H9 (cell line): Measurements from ENCODE around the gene ATPAF1. TPM values are rescaled to one million over a fixed set of nuclear protein-coding genes. Genes with fewer than 3 reads are reported as not detected.

ENCODE experiments used
- DNase-seq: peaks from one replicate; pipeline ENCODE4 v3.0.0-alpha.2; 2017
- H2AFZ ChIP-seq: one replicate; pipeline ENCODE4 v1.6.1; 2013; ENCODE audit warnings: mild to moderate bottlenecking, low read length, control low read depth, moderate library complexity
- H2AK5ac ChIP-seq: 2 replicates; pipeline ENCODE4 v1.6.1; 2013; ENCODE audit warnings: low read length, control low read depth, mixed read lengths; ENCODE audit not compliant: insufficient read length
- H2BK120ac ChIP-seq: one replicate; pipeline ENCODE4 v1.6.1; 2013; ENCODE audit warnings: low read depth, mild to moderate bottlenecking, low read length, control low read depth, inconsistent platforms; ENCODE audit not compliant: poor library complexity, severe bottlenecking
- H2BK12ac ChIP-seq: 2 replicates; pipeline ENCODE4 v1.6.1; 2013; ENCODE audit warnings: low read length, control low read depth, mixed read lengths, low read depth; ENCODE audit not compliant: insufficient read length
- H2BK15ac ChIP-seq: 2 replicates; pipeline ENCODE4 v1.6.1; 2013; ENCODE audit warnings: low read depth, low read length, control low read depth
- H2BK20ac ChIP-seq: one replicate; pipeline ENCODE4 v1.6.1; 2013; ENCODE audit warnings: low read depth, mild to moderate bottlenecking, low read length, control low read depth, inconsistent platforms; ENCODE audit not compliant: poor library complexity, severe bottlenecking
- H2BK5ac ChIP-seq: 2 replicates; pipeline ENCODE4 v1.6.1; 2013; ENCODE audit warnings: low read length, control low read depth, mixed read lengths; ENCODE audit not compliant: insufficient read length
- H3K14ac ChIP-seq: 2 replicates; pipeline ENCODE4 v1.6.1; 2013; ENCODE audit warnings: low read length, control low read depth; ENCODE audit not compliant: insufficient read depth
- H3K18ac ChIP-seq: 2 replicates; pipeline ENCODE4 v1.6.1; 2013; ENCODE audit warnings: low read depth, mild to moderate bottlenecking, mixed read lengths, low read length, control low read depth; ENCODE audit not compliant: insufficient read length
- H3K23ac ChIP-seq: 2 replicates; pipeline ENCODE4 v1.6.1; 2013; ENCODE audit warnings: low read length, control low read depth, mixed read lengths, low read depth; ENCODE audit not compliant: insufficient read length
- H3K23me2 ChIP-seq: 2 replicates; pipeline ENCODE4 v1.6.1; 2013; ENCODE audit warnings: low read depth, mild to moderate bottlenecking, mixed read lengths, low read length, control low read depth; ENCODE audit not compliant: insufficient read length, poor library complexity, severe bottlenecking
- H3K27ac ChIP-seq: 2 replicates; pipeline ENCODE4 v1.5.1; 2013; ENCODE audit warnings: low read length, control low read depth, mixed read lengths, low read depth; ENCODE audit not compliant: insufficient read length
- H3K27me3 ChIP-seq: 2 replicates; pipeline ENCODE4 v1.6.1; 2013; ENCODE audit warnings: low read length, control low read depth, inconsistent platforms; ENCODE audit not compliant: insufficient read depth
- H3K4ac ChIP-seq: 2 replicates; pipeline ENCODE4 v1.6.1; 2013; ENCODE audit warnings: low read depth, mild to moderate bottlenecking, control low read depth, inconsistent platforms, low read length, moderate library complexity
- H3K4me1 ChIP-seq: 2 replicates; pipeline ENCODE4 v1.6.1; 2013; ENCODE audit warnings: low read length, control low read depth, inconsistent platforms; ENCODE audit not compliant: insufficient read depth
- H3K4me2 ChIP-seq: 2 replicates; pipeline ENCODE4 v1.6.1; 2013; ENCODE audit warnings: low read length, control low read depth, mixed read lengths; ENCODE audit not compliant: insufficient read length, insufficient read depth
- H3K56ac ChIP-seq: 2 replicates; pipeline ENCODE4 v1.6.1; 2013; ENCODE audit warnings: low read depth, mild to moderate bottlenecking, mixed read lengths, low read length, control low read depth; ENCODE audit not compliant: insufficient read length
- H3K79me1 ChIP-seq: 2 replicates; pipeline ENCODE4 v1.6.1; 2013; ENCODE audit warnings: low read depth, mild to moderate bottlenecking, moderate library complexity, low read length, control low read depth, inconsistent platforms; ENCODE audit not compliant: insufficient read depth, poor library complexity, severe bottlenecking
- H3K79me2 ChIP-seq: 2 replicates; pipeline ENCODE4 v1.6.1; 2013; ENCODE audit warnings: low read length, control low read depth, inconsistent platforms; ENCODE audit not compliant: insufficient read depth
- H3K9ac ChIP-seq: 2 replicates; pipeline ENCODE4 v1.6.1; 2013; ENCODE audit warnings: low read length, control low read depth, mixed read lengths; ENCODE audit not compliant: insufficient read length; ENCODE audit errors: extremely low read depth
- H3K9me3 ChIP-seq: one replicate; pipeline ENCODE4 v1.6.1; 2013; ENCODE audit warnings: low read depth, low read length, inconsistent platforms; ENCODE audit not compliant: control insufficient read depth
- H3T11ph ChIP-seq: one replicate; pipeline ENCODE4 v1.6.1; 2013; ENCODE audit warnings: mild to moderate bottlenecking, low read length, control low read depth, inconsistent platforms
- H4K20me1 ChIP-seq: one replicate; pipeline ENCODE4 v1.6.1; 2013; ENCODE audit not compliant: control insufficient read depth, insufficient read length, insufficient read depth
- H4K5ac ChIP-seq: 2 replicates; pipeline ENCODE4 v1.6.1; 2013; ENCODE audit warnings: low read depth, mild to moderate bottlenecking, mixed read lengths, low read length, control low read depth; ENCODE audit not compliant: insufficient read length
- H4K8ac ChIP-seq: replicated peaks from 2 replicates; pipeline ENCODE4 v1.6.1; 2013; ENCODE audit warnings: low read length, control low read depth, mixed read lengths, low read depth; ENCODE audit not compliant: insufficient read length
- H4K91ac ChIP-seq: 2 replicates; pipeline ENCODE4 v1.6.1; 2013; ENCODE audit warnings: low read depth, mild to moderate bottlenecking, moderate library complexity, mixed read lengths, low read length, control low read depth; ENCODE audit not compliant: insufficient read length
- H3K27ac Mint-ChIP-seq, 3 experiments: 2 replicates in 2 of 3; 3 replicates in 1 of 3; pipeline ENCODE4 v1.8.0; 2020 to 2021; ENCODE audit warnings: mixed read lengths in 3 of 3, mild to moderate bottlenecking in 1 of 3, moderate library complexity in 1 of 3
- H3K27me3 Mint-ChIP-seq: 2 replicates; pipeline ENCODE4 v1.8.0; 2021; ENCODE audit warnings: low read depth, mild to moderate bottlenecking, moderate library complexity, mixed read lengths
- H3K36me3 Mint-ChIP-seq, 3 experiments: 2 replicates in 2 of 3; 3 replicates in 1 of 3; pipeline ENCODE4 v1.8.0; 2020 to 2021; ENCODE audit warnings: low read depth in 3 of 3, mixed read lengths in 3 of 3; ENCODE audit not compliant: insufficient read depth in 1 of 3
- H3K4me1 Mint-ChIP-seq, 2 experiments: 2 replicates each; pipeline ENCODE4 v1.8.0; 2020; ENCODE audit warnings: mixed read lengths in 2 of 2
- H3K4me3 Mint-ChIP-seq, 2 experiments: 2 replicates in 1 of 2; 3 replicates in 1 of 2; pipeline ENCODE4 v1.8.0; 2020 to 2021; ENCODE audit warnings: mild to moderate bottlenecking in 2 of 2, mixed read lengths in 2 of 2, moderate library complexity in 1 of 2
- H3K9me3 Mint-ChIP-seq, 2 experiments: 2 replicates in 1 of 2; 3 replicates in 1 of 2; pipeline ENCODE4 v1.8.0; 2020; ENCODE audit warnings: mild to moderate bottlenecking in 2 of 2, mixed read lengths in 2 of 2, moderate library complexity in 1 of 2
- WGBS: extraction: QIAGEN DNeasy Blood & Tissue Kit; methylation state at CpG from one replicate; pipeline ENCODE4 v1.1.7; 2013; ENCODE audit warnings: missing lambda C conversion rate, low lambda C conversion rate, mixed read lengths; ENCODE audit not compliant: insufficient read length; ENCODE audit errors: extremely low coverage; 5-methylcytosine and 5-hydroxymethylcytosine counted together
- total RNA-seq: library from RNA; stranded (reverse); gene quantifications from 2 replicates; pipeline ENCODE4 v1.2.1, GENCODE V29; 2021
- TF ChIP-seq, protein P1 (sequence below): fragments of 200-600 bp; sonication (generic); conservative IDR thresholded peaks from 3 replicates; pipeline ENCODE4 v1.8.0; 2021; ENCODE audit warnings: antibody characterized with exemption, mild to moderate bottlenecking

ATPAF1 gene
- total RNA-seq, 1 experiment from 2014 or later, result 57.3 TPM

DNA sequence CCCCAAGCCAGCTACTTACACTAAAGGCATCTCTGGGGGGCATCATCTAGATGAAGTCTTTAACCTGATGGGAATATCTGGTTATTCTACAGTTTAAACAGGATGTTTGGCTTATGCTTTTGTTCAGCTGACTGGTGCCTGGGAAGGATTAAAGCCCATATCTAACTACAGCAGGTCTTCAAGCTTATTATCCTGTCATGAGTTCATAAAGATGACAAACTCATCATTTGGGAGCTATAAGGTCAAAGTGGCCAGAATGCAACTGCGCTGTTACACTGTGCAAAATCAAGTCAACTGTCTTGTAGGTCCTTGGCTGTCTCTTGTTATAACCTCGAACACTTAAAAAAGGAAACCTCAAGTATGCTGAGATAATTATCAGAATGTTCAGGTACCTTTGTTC is 33.0 kb downstream of the ATPAF1 start:
- H3K79me1 ChIP-seq, result no peaks in the 10 kb centered on the region
- no peaks in the 10 kb centered on the region for H3K9me3 ChIP-seq
- no peaks in the 10 kb centered on the region for H3K4me1 ChIP-seq
- TF ChIP-seq, protein P1, sequence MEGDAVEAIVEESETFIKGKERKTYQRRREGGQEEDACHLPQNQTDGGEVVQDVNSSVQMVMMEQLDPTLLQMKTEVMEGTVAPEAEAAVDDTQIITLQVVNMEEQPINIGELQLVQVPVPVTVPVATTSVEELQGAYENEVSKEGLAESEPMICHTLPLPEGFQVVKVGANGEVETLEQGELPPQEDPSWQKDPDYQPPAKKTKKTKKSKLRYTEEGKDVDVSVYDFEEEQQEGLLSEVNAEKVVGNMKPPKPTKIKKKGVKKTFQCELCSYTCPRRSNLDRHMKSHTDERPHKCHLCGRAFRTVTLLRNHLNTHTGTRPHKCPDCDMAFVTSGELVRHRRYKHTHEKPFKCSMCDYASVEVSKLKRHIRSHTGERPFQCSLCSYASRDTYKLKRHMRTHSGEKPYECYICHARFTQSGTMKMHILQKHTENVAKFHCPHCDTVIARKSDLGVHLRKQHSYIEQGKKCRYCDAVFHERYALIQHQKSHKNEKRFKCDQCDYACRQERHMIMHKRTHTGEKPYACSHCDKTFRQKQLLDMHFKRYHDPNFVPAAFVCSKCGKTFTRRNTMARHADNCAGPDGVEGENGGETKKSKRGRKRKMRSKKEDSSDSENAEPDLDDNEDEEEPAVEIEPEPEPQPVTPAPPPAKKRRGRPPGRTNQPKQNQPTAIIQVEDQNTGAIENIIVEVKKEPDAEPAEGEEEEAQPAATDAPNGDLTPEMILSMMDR, result no peak
- H3K4ac ChIP-seq, result no peak overlapping the region
- H3K9ac ChIP-seq, result no peak overlapping the region
- no peak overlapping the region for H2BK5ac ChIP-seq
- H3K23ac ChIP-seq, result no peak overlapping the region
- no peak overlapping the region for H2BK20ac ChIP-seq
- H3K36me3 Mint-ChIP-seq, result peaks cover 2 to 28% (median 25%) of the 10 kb centered on the region in 3 experiments; a peak in 6 of 7 replicates
- no peak overlapping the region for H4K91ac ChIP-seq
- no peak overlapping the region for H2AK5ac ChIP-seq
- WGBS, result no CpG with 5 or more reads among the region's 2 CpGs
- H3K27me3 ChIP-seq, result no peaks in the 10 kb centered on the region
- no peak overlapping the region for H3K18ac ChIP-seq
- H3K56ac ChIP-seq, result peak overlapping the region; percentile 51
- H4K5ac ChIP-seq, result no peak overlapping the region
- H2BK15ac ChIP-seq, result no peak overlapping the region
- H2BK120ac ChIP-seq, result no peak overlapping the region
- H3T11ph ChIP-seq, result no peak overlapping the region
- H3K27ac Mint-ChIP-seq, result no peak overlapping the region
- no peaks in the 10 kb centered on the region for H4K20me1 ChIP-seq
- H3K4me2 ChIP-seq, result no peak overlapping the region
- no peaks in the 10 kb centered on the region for H3K79me2 ChIP-seq
- H2AFZ ChIP-seq, result no peak overlapping the region
- no peak overlapping the region for H2BK12ac ChIP-seq
- H3K4me1 Mint-ChIP-seq, result no peaks in the 10 kb centered on the region
- no peaks in the 10 kb centered on the region for H3K27me3 Mint-ChIP-seq
- H3K9me3 Mint-ChIP-seq, result no peaks in the 10 kb centered on the region
- no peak overlapping the region for H4K8ac ChIP-seq
- H3K27ac ChIP-seq, result no peak overlapping the region
- H3K4me3 Mint-ChIP-seq, result no peak overlapping the region
- H3K14ac ChIP-seq, result no peak overlapping the region
- no peaks in the 10 kb centered on the region for H3K23me2 ChIP-seq
- DNase-seq, result no peak
